Activated naive CD8-positive, alpha-beta T cell treated with anti-CD3 and anti-CD28 coated beads, Interleukin-2, amount 10 ng/mL, durations not matched to agents 7 days and 5 days (primary cell): ENCODE measurements around the gene KRT27. TPM values are rescaled to one million over a fixed set of nuclear protein-coding genes. Genes with fewer than 3 reads are reported as not detected.
"Not testable (repeated sequence)": the region's sequence is repeated elsewhere in the genome, so short reads cannot be mapped to it uniquely, and the experiment has no call there.

Experiments used
- ATAC-seq: fragments of 150-1000 bp; cut with Tn5 transposase; one replicate; pipeline ENCODE4 v1.10.0; 2021; ENCODE audit warnings: low read depth, moderate library complexity
- POLR2A ChIA-PET: fragments of 350-600 bp; sonication (Branson Sonifier 250); formaldehyde crosslinking; loops from one replicate; lab custom pipeline; 2021; ENCODE audit warnings: antibody characterized with exemption; lab: Charles Lee
- DNase-seq: peaks from one replicate; pipeline ENCODE4 v3.0.0; 2021
- H3K27ac Mint-ChIP-seq: one replicate; pipeline ENCODE4 v1.8.0; 2022; ENCODE audit warnings: mild to moderate bottlenecking, mixed read lengths
- H3K27me3 Mint-ChIP-seq: one replicate; pipeline ENCODE4 v1.8.0; 2022; ENCODE audit warnings: mild to moderate bottlenecking, moderate library complexity, mixed read lengths
- H3K36me3 Mint-ChIP-seq: one replicate; pipeline ENCODE4 v1.8.0; 2021; ENCODE audit warnings: mild to moderate bottlenecking, mixed read lengths
- H3K4me1 Mint-ChIP-seq: one replicate; pipeline ENCODE4 v1.8.0; 2021; ENCODE audit warnings: mixed read lengths
- H3K4me3 Mint-ChIP-seq: one replicate; pipeline ENCODE4 v1.8.0; 2022; ENCODE audit warnings: mild to moderate bottlenecking, moderate library complexity, mixed read lengths
- H3K9me3 Mint-ChIP-seq: one replicate; pipeline ENCODE4 v1.8.0; 2021; ENCODE audit warnings: mixed read lengths
- total RNA-seq, 2 experiments: library from RNA; stranded (reverse); gene quantifications; one replicate each; pipeline ENCODE4 v1.2.3, GENCODE V29; 2021

The KRT27 gene
- total RNA-seq, 2 experiments from 2014 or later: not detected

- peak; percentile 87 for DNase-seq
- Mint-ChIP-seq H3K9me3 (peaks cover 1% of the 10 kb centered on the region), H3K27me3 (peaks cover 5% of the 10 kb centered on the region), H3K27ac (peak overlapping the region; percentile 76), H3K4me1 (peaks cover 22% of the 10 kb centered on the region), H3K4me3 (peak overlapping the region; percentile 87), H3K36me3 (peaks cover 22% of the 10 kb centered on the region)
- POLR2A ChIA-PET: interaction anchor here (0.6 to 1.8 kb wide), 7 partner anchors 9 to 1198 kb away, joined by 3 to 19 read pairs (median 4); partner anchors contain the start of genes DNAJC7 and SMARCE1
- ATAC-seq: peak; percentile 80
Measured at GRCh38 chr17:40818733-40819527, 36.6 kb upstream of the KRT27 start.

GRCh38 chr17:40818343-40818732 lies 36.0 kb upstream of the KRT27 start:
- Mint-ChIP-seq H3K4me1 (peaks cover 22% of the 10 kb centered on the region), H3K36me3 (peaks cover 21% of the 10 kb centered on the region), H3K27ac (peak overlapping the region; percentile 76), H3K4me3 (peak overlapping the region; percentile 87), H3K27me3 (peaks cover 9% of the 10 kb centered on the region), H3K9me3 (peaks cover 1% of the 10 kb centered on the region)
- ATAC-seq (no peak), DNase-seq (no peak)
- POLR2A ChIA-PET: interaction anchor here (0.8 to 1.8 kb wide), 5 partner anchors 9 to 871 kb away, joined by 3 to 19 read pairs (median 4); partner anchors contain the start of gene SMARCE1

- H3K27me3 Mint-ChIP-seq: peaks cover 18% of the 10 kb centered on the region
- peaks cover 17% of the 10 kb centered on the region for H3K36me3 Mint-ChIP-seq
- peaks cover 1% of the 10 kb centered on the region for H3K9me3 Mint-ChIP-seq
- H3K4me3 Mint-ChIP-seq: peak overlapping the region; percentile 66
- DNase-seq (no peak), ATAC-seq (no peak)
- peak overlapping the region; percentile 64 for H3K27ac Mint-ChIP-seq
- H3K4me1 Mint-ChIP-seq: peaks cover 22% of the 10 kb centered on the region
- POLR2A ChIA-PET: no interaction called here
Measured at GRCh38 chr17:40817103-40817682, 34.8 kb upstream of the KRT27 start.

- peaks cover 17% of the 10 kb centered on the region for H3K36me3 Mint-ChIP-seq
Measured at GRCh38 chr17:40816569-40816968, 34.2 kb upstream of the KRT27 start.

GRCh38 chr17:40815381-40815780 lies 33.0 kb upstream of the KRT27 start:
- peaks cover 35% of the 10 kb centered on the region for H3K27me3 Mint-ChIP-seq
- POLR2A ChIA-PET: no interaction called here
- H3K27ac Mint-ChIP-seq: no peak overlapping the region
- peaks cover 1% of the 10 kb centered on the region for H3K9me3 Mint-ChIP-seq
- H3K4me1 Mint-ChIP-seq: peaks cover 18% of the 10 kb centered on the region
- peaks cover 17% of the 10 kb centered on the region for H3K36me3 Mint-ChIP-seq
- no peak for DNase-seq
- H3K4me3 Mint-ChIP-seq: no peak overlapping the region
- ATAC-seq: no peak

More at GRCh38 chr17:40816569-40816968, 34.2 kb upstream of the KRT27 start:
- ATAC-seq (no peak), DNase-seq (no peak)
- Mint-ChIP-seq H3K27me3 (peaks cover 24% of the 10 kb centered on the region), H3K4me1 (peaks cover 22% of the 10 kb centered on the region), H3K27ac (no peak overlapping the region), H3K4me3 (no peak overlapping the region), H3K9me3 (peaks cover 1% of the 10 kb centered on the region)
- POLR2A ChIA-PET: no interaction called here

GRCh38 chr17:40814657-40815056 lies 32.3 kb upstream of the KRT27 start:
- peaks cover 13% of the 10 kb centered on the region for H3K36me3 Mint-ChIP-seq
- POLR2A ChIA-PET, H3K27ac Mint-ChIP-seq, H3K9me3 Mint-ChIP-seq, ATAC-seq, H3K4me3 Mint-ChIP-seq, DNase-seq: not testable (repeated sequence)
- peaks cover 42% of the 10 kb centered on the region for H3K27me3 Mint-ChIP-seq
- H3K4me1 Mint-ChIP-seq: peaks cover 10% of the 10 kb centered on the region

- no peak for ATAC-seq
- Mint-ChIP-seq H3K27ac (no peak overlapping the region), H3K4me3 (no peak overlapping the region)
Measured at GRCh38 chr17:40813804-40814203, 31.5 kb upstream of the KRT27 start.

GRCh38 chr17:40812639-40813038 lies 30.3 kb upstream of the KRT27 start:
- Mint-ChIP-seq H3K27ac (no peak overlapping the region), H3K27me3 (peaks cover 57% of the 10 kb centered on the region), H3K36me3 (peaks cover 10% of the 10 kb centered on the region), H3K4me1 (peaks cover 2% of the 10 kb centered on the region), H3K9me3 (peaks cover 1% of the 10 kb centered on the region), H3K4me3 (no peak overlapping the region)
- POLR2A ChIA-PET: no interaction called here
- DNase-seq: no peak
- no peak for ATAC-seq

More at GRCh38 chr17:40813804-40814203, 31.5 kb upstream of the KRT27 start:
- POLR2A ChIA-PET: no interaction called here
- H3K4me1 Mint-ChIP-seq: peaks cover 6% of the 10 kb centered on the region
- DNase-seq: no peak
- H3K9me3 Mint-ChIP-seq: peaks cover 1% of the 10 kb centered on the region
- peaks cover 13% of the 10 kb centered on the region for H3K36me3 Mint-ChIP-seq
- peaks cover 50% of the 10 kb centered on the region for H3K27me3 Mint-ChIP-seq

- H3K9me3 Mint-ChIP-seq: no peaks in the 10 kb centered on the region
- POLR2A ChIA-PET: no interaction called here
- no peak for DNase-seq
- H3K36me3 Mint-ChIP-seq: no peaks in the 10 kb centered on the region
- no peak overlapping the region for H3K4me3 Mint-ChIP-seq
- H3K27ac Mint-ChIP-seq: no peak overlapping the region
- peaks cover 68% of the 10 kb centered on the region for H3K27me3 Mint-ChIP-seq
- ATAC-seq: no peak
- no peaks in the 10 kb centered on the region for H3K4me1 Mint-ChIP-seq
Measured at GRCh38 chr17:40810494-40810893, 28.1 kb upstream of the KRT27 start.

- no peak for DNase-seq
- POLR2A ChIA-PET: no interaction called here
- Mint-ChIP-seq H3K4me3 (no peak overlapping the region), H3K27ac (no peak overlapping the region), H3K27me3 (peaks cover 72% of the 10 kb centered on the region), H3K9me3 (no peaks in the 10 kb centered on the region), H3K36me3 (no peaks in the 10 kb centered on the region), H3K4me1 (no peaks in the 10 kb centered on the region)
- ATAC-seq: no peak
Measured at GRCh38 chr17:40809721-40810421, 27.5 kb upstream of the KRT27 start.

- peaks cover 54% of the 10 kb centered on the region for H3K27me3 Mint-ChIP-seq
Measured at GRCh38 chr17:40806131-40806530, 23.8 kb upstream of the KRT27 start.

GRCh38 chr17:40803617-40804082 lies 21.3 kb upstream of the KRT27 start:
- Mint-ChIP-seq H3K9me3 (no peaks in the 10 kb centered on the region), H3K36me3 (no peaks in the 10 kb centered on the region), H3K4me1 (peaks cover 3% of the 10 kb centered on the region), H3K4me3 (no peak overlapping the region), H3K27me3 (peaks cover 39% of the 10 kb centered on the region), H3K27ac (no peak overlapping the region)
- POLR2A ChIA-PET: no interaction called here
- DNase-seq (peak; percentile 75), ATAC-seq (peak; percentile 73)

More at GRCh38 chr17:40806131-40806530, 23.8 kb upstream of the KRT27 start:
- Mint-ChIP-seq H3K4me3 (no peak overlapping the region), H3K27ac (no peak overlapping the region), H3K36me3 (no peaks in the 10 kb centered on the region), H3K9me3 (no peaks in the 10 kb centered on the region), H3K4me1 (peaks cover 3% of the 10 kb centered on the region)
- DNase-seq (no peak), ATAC-seq (no peak)
- POLR2A ChIA-PET: no interaction called here

- Mint-ChIP-seq H3K27me3 (peaks cover 27% of the 10 kb centered on the region), H3K27ac (no peak overlapping the region), H3K4me1 (peaks cover 3% of the 10 kb centered on the region), H3K9me3 (no peaks in the 10 kb centered on the region), H3K4me3 (no peak overlapping the region), H3K36me3 (no peaks in the 10 kb centered on the region)
- no peak for DNase-seq
- no peak for ATAC-seq
- POLR2A ChIA-PET: no interaction called here
Measured at GRCh38 chr17:40801157-40801556, 18.8 kb upstream of the KRT27 start.
